Osteoblast (primary cell): Measurements from ENCODE around the gene PBX3. TPM values are rescaled to one million over a fixed set of nuclear protein-coding genes. Genes with fewer than 3 reads are reported as not detected.

Experiments used
- DNase-seq: peaks from one replicate; pipeline ENCODE4 v3.0.0; 2011; ENCODE audit warnings: low spot score, mixed read lengths; ENCODE audit not compliant: insufficient read length; ENCODE audit errors: missing footprints
- H2AFZ ChIP-seq: 2 replicates; pipeline ENCODE4 v1.6.0; 2011; ENCODE audit warnings: mild to moderate bottlenecking, low read length
- H3K27ac ChIP-seq: 2 replicates; pipeline ENCODE4 v1.5.1; 2011; ENCODE audit warnings: mild to moderate bottlenecking, low read depth, low read length, moderate library complexity
- H3K27me3 ChIP-seq: 2 replicates; pipeline ENCODE4 v1.6.0; 2012; ENCODE audit warnings: mild to moderate bottlenecking, control low read depth, inconsistent platforms, low read length, moderate library complexity; ENCODE audit not compliant: insufficient read depth
- H3K36me3 ChIP-seq: 2 replicates; pipeline ENCODE4 v1.5.1; 2011; ENCODE audit warnings: mild to moderate bottlenecking, low read length, control low read depth, moderate library complexity; ENCODE audit not compliant: insufficient read depth
- H3K4me1 ChIP-seq: 2 replicates; pipeline ENCODE4 v1.5.1; 2011; ENCODE audit warnings: mild to moderate bottlenecking, low read length, control low read depth, moderate library complexity; ENCODE audit not compliant: insufficient read depth
- H3K4me2 ChIP-seq: 2 replicates; pipeline ENCODE4 v1.6.0; 2011; ENCODE audit warnings: mild to moderate bottlenecking, low read length; ENCODE audit not compliant: insufficient read depth
- H3K4me3 ChIP-seq: fragments of 200-600 bp; sonication (generic); 3 replicates; pipeline ENCODE4 v1.5.1; 2012; ENCODE audit warnings: mild to moderate bottlenecking, low read length, inconsistent platforms; ENCODE audit not compliant: insufficient read depth
- H3K79me2 ChIP-seq: 2 replicates; pipeline ENCODE4 v1.6.0; 2012; ENCODE audit warnings: mild to moderate bottlenecking, low read length, control low read depth, inconsistent platforms; ENCODE audit not compliant: insufficient read depth
- H3K9me3 ChIP-seq: 2 replicates; pipeline ENCODE4 v1.5.1; 2011; ENCODE audit warnings: low read depth, low read length, control low read depth
- H4K20me1 ChIP-seq: 2 replicates; pipeline ENCODE4 v1.6.0; 2012; ENCODE audit warnings: mild to moderate bottlenecking, low read length, control low read depth; ENCODE audit not compliant: insufficient read depth
- total RNA-seq: library from RNA; depleted of rRNA; stranded (reverse); fragments of >200 nt; gene quantifications from 2 replicates; pipeline ENCODE4 v1.2.3, GENCODE V29; 2012
- TF ChIP-seq, protein P1 (sequence below): IDR thresholded peaks from 2 replicates; pipeline ENCODE4 v1.5.1; 2011; ENCODE audit warnings: mild to moderate bottlenecking, low read depth, low read length, moderate library complexity; ENCODE audit errors: extremely low read depth

PBX3 gene
- total RNA-seq, 1 donor, result 34.7 TPM

DNA sequence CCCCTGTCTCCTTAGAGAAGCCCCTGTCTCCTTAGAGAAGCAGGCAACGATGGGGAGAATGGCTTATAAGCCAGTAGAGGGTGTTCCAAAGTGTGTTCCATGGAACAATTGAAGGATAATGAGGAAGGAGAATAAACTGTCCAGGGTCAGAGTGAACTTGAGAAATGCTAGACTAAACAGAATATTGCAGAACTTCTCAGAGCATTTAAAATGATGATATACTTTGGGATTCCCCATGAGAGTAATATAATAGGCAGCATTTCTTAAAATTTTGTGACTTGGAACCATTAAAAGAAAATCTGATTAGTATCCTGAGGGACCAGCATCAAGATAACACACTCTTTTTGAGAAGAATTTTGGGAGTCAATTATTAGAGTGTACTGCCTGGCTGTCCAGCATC lies 116.8 kb downstream of the PBX3 start:
- Histone ChIP-seq H4K20me1 (peaks cover 3% of the 10 kb centered on the region), H3K4me3 (no peak overlapping the region), H3K79me2 (peaks cover 95% of the 10 kb centered on the region), H3K9me3 (no peaks in the 10 kb centered on the region), H3K4me2 (no peak overlapping the region), H3K4me1 (no peaks in the 10 kb centered on the region), H3K27me3 (no peaks in the 10 kb centered on the region), H3K36me3 (no peaks in the 10 kb centered on the region), H2AFZ (no peak overlapping the region), H3K27ac (no peak overlapping the region)
- TF ChIP-seq, protein P1, sequence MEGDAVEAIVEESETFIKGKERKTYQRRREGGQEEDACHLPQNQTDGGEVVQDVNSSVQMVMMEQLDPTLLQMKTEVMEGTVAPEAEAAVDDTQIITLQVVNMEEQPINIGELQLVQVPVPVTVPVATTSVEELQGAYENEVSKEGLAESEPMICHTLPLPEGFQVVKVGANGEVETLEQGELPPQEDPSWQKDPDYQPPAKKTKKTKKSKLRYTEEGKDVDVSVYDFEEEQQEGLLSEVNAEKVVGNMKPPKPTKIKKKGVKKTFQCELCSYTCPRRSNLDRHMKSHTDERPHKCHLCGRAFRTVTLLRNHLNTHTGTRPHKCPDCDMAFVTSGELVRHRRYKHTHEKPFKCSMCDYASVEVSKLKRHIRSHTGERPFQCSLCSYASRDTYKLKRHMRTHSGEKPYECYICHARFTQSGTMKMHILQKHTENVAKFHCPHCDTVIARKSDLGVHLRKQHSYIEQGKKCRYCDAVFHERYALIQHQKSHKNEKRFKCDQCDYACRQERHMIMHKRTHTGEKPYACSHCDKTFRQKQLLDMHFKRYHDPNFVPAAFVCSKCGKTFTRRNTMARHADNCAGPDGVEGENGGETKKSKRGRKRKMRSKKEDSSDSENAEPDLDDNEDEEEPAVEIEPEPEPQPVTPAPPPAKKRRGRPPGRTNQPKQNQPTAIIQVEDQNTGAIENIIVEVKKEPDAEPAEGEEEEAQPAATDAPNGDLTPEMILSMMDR, result no peak
- no peak for DNase-seq

- Histone ChIP-seq H3K4me2 (no peak overlapping the region), H2AFZ (no peak overlapping the region), H3K4me3 (no peak overlapping the region), H4K20me1 (peaks cover 3% of the 10 kb centered on the region), H3K27me3 (no peaks in the 10 kb centered on the region), H3K27ac (peak overlapping the region; percentile 5), H3K4me1 (no peaks in the 10 kb centered on the region), H3K79me2 (peaks cover 76% of the 10 kb centered on the region), H3K36me3 (no peaks in the 10 kb centered on the region), H3K9me3 (no peaks in the 10 kb centered on the region)
- TF ChIP-seq, protein P1, result no peak
- DNase-seq, result no peak
These were observed 120.7 kb downstream of the PBX3 start for GRCh38 chr9:125867751-125868415.

DNA sequence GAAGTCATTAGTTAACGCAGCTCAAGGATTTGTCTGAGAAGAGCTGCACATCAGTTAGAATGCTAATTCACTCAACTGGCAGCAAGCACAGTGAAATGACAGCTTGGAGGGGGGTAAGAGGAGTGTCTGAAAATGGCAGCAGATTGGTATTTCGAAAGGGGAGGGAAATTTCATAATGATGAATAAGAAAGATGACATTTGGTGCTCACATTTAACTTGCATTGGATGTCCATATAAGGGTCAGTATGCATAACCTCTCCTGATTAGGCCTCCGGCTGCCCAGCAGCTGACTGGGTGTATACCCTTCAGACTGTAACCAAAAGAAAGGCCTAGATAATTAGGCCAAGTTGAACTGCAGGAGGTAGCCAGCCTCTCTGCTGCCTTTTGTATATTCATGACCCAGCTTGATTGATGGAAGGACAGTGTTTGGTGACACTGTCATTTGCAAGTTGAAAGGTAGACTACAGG lies 131.0 kb downstream of the PBX3 start:
- H3K4me3 ChIP-seq, result no peak overlapping the region
- H3K36me3 ChIP-seq, result no peaks in the 10 kb centered on the region
- H3K27ac ChIP-seq, result no peak overlapping the region
- DNase-seq, result no peak
- H4K20me1 ChIP-seq, result no peaks in the 10 kb centered on the region
- peaks cover 8% of the 10 kb centered on the region for H3K4me1 ChIP-seq
- TF ChIP-seq, protein P1, result no peak
- no peaks in the 10 kb centered on the region for H3K27me3 ChIP-seq
- H3K9me3 ChIP-seq, result no peaks in the 10 kb centered on the region
- no peak overlapping the region for H3K4me2 ChIP-seq
- no peak overlapping the region for H2AFZ ChIP-seq
- peaks cover 73% of the 10 kb centered on the region for H3K79me2 ChIP-seq

DNA sequence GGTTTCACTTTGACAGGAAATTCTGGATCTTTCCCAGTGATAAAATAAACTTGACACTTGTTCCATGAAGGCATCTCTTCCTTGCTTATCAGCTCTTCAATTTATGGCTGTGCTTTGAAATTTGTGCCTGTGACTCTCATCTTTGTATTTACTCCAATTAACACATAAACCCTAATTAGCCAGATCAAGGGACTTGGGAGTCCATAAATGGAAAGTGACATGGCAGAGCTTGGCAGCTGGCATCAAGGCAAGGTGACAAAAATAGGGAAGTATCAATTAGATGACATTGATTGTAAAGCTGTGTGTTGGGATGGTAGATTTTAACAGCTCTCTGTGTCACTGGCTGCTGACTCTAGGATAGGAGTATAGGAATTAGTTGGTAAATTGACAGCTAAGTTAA lies 133.9 kb downstream of the PBX3 start:
- no peak for DNase-seq
- Histone ChIP-seq H3K79me2 (peaks cover 83% of the 10 kb centered on the region), H4K20me1 (peaks cover 1% of the 10 kb centered on the region)

More for the DNA sequence above, 133.9 kb downstream of the PBX3 start:
- no peaks in the 10 kb centered on the region for H3K9me3 ChIP-seq
- TF ChIP-seq, protein P1, result no peak
- no peak overlapping the region for H3K4me2 ChIP-seq
- H3K4me1 ChIP-seq, result peaks cover 8% of the 10 kb centered on the region
- H3K27ac ChIP-seq, result no peak overlapping the region
- no peak overlapping the region for H3K4me3 ChIP-seq
- no peaks in the 10 kb centered on the region for H3K27me3 ChIP-seq
- H3K36me3 ChIP-seq, result no peaks in the 10 kb centered on the region
- no peak overlapping the region for H2AFZ ChIP-seq
